HG03066 (cell line): ENCODE data around the gene MUS81.

Experiments used
- ATAC-seq: cut with Tn5 transposase; IDR thresholded peaks from one replicate; pipeline ENCODE4 v1.9.1; 2021; ENCODE audit warnings: low read depth; ENCODE audit not compliant: unreplicated experiment

The MUS81 gene

GRCh38 chr11:65911682-65912568 lies 51.7 kb downstream of the MUS81 start:
- ATAC-seq = no peak

DNA sequence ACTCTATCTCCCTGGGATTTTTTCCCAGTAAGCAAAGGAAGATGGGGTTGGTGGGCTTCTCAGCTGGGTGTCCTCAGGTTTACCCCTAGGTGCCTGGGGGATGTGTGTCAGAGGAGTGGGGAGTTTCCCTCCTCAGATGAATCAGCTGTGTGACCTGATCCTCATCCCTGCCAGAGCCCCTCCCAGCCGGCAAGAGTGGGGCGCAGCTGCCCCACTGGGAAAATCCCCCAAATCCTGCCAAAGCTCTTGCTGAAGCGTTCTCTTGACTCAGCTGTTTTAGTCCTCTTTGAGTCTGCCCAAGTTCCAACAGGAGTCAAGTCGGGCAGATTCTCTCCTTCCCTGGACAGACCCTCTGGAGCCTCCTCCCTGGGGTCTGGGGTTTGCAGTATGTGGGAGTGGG lies 52.6 kb downstream of the MUS81 start:
- ATAC-seq = no peak

- ATAC-seq = no peak
These were observed 55.0 kb downstream of the MUS81 start for GRCh38 chr11:65915101-65915820.

GRCh38 chr11:65915821-65916251 lies 55.6 kb downstream of the MUS81 start:
- no peak for ATAC-seq
